IPS-15b (cell line): Measurements from ENCODE around the gene BCAM.
"Not testable (repeated sequence)": the region's sequence is repeated elsewhere in the genome, so short reads cannot be mapped to it uniquely, and the experiment has no call there.

Experiments
- H3K27me3 ChIP-seq: one replicate; pipeline ENCODE4 v1.6.1; 2013; ENCODE audit warnings: low read length; ENCODE audit not compliant: control insufficient read depth, insufficient read depth
- H3K36me3 ChIP-seq: one replicate; pipeline ENCODE4 v1.6.1; 2013; ENCODE audit warnings: low read length; ENCODE audit not compliant: control insufficient read depth, insufficient read depth
- H3K4me1 ChIP-seq: one replicate; pipeline ENCODE4 v1.6.1; 2013; ENCODE audit warnings: mild to moderate bottlenecking, low read length; ENCODE audit not compliant: control insufficient read depth, insufficient read depth
- H3K4me3 ChIP-seq: one replicate; pipeline ENCODE4 v1.5.1; 2013; ENCODE audit warnings: low read depth, low read length
- H3K9ac ChIP-seq: one replicate; pipeline ENCODE4 v1.6.1; 2013; ENCODE audit warnings: low read depth, mild to moderate bottlenecking, low read length
- H3K9me3 ChIP-seq: one replicate; pipeline ENCODE4 v1.6.1; 2013; ENCODE audit warnings: mild to moderate bottlenecking, low read length; ENCODE audit not compliant: control insufficient read depth, insufficient read depth

BCAM gene

GRCh38 chr19:44776402-44777096, 32.4 kb upstream of the BCAM start:
- H3K9ac ChIP-seq, result peak overlapping the region; percentile 16
- H3K4me3 ChIP-seq, result no peak overlapping the region
- peaks cover 3% of the 10 kb centered on the region for H3K4me1 ChIP-seq
- H3K9me3 ChIP-seq, result no peaks in the 10 kb centered on the region
- peaks cover 6% of the 10 kb centered on the region for H3K36me3 ChIP-seq
- peaks cover 4% of the 10 kb centered on the region for H3K27me3 ChIP-seq

- H3K4me3 ChIP-seq, result peak within 1 kb of the TSS; percentile 74
- H3K9ac ChIP-seq, result peak within 1 kb of the TSS; percentile 65
- H3K4me1 ChIP-seq, result peaks cover 3% of the 10 kb centered on the region
- H3K36me3 ChIP-seq, result peaks cover 8% of the 10 kb centered on the region
- H3K9me3 ChIP-seq, result no peaks in the 10 kb centered on the region
- H3K27me3 ChIP-seq, result peaks cover 4% of the 10 kb centered on the region
Observed at GRCh38 chr19:44777715-44778347, 31.1 kb upstream of the BCAM start, which contains the start of gene CBLC. TSS of gene CBLC (plus strand) at chr19:44777890. CDS start at chr19:44777932, 42 bp downstream.

DNA sequence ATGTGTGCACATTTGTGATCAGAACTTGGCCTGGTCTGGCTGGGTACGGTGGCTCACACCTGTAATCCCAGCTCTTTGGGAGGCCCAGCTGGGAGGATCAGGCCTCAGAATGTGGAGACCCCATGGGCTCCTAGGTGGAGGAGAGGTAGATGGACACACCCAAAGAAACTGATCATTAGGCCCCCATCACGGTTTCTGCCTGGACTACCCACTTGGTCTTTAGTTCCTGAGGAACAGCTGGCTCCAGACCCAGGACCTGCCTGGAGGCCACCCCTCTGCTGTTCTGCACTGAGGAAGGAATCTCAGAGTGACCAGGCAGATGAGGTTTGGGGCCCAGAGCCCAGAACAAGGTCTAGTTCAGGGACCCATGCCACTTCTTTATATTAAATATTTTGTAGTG, 29.8 kb upstream of the BCAM start:
- H3K9me3 ChIP-seq, result no peaks in the 10 kb centered on the region

GRCh38 chr19:44781694-44782093, 27.2 kb upstream of the BCAM start:
- H3K36me3 ChIP-seq, H3K4me1 ChIP-seq, H3K27me3 ChIP-seq, H3K9me3 ChIP-seq, H3K4me3 ChIP-seq, H3K9ac ChIP-seq: not testable (repeated sequence)

More for the DNA sequence above, 29.8 kb upstream of the BCAM start:
- peak overlapping the region; percentile 18 for H3K4me3 ChIP-seq
- no peak overlapping the region for H3K9ac ChIP-seq
- H3K36me3 ChIP-seq, result peaks cover 8% of the 10 kb centered on the region
- H3K27me3 ChIP-seq, result peaks cover under 1% of the 10 kb centered on the region
- H3K4me1 ChIP-seq, result peaks cover 3% of the 10 kb centered on the region

DNA sequence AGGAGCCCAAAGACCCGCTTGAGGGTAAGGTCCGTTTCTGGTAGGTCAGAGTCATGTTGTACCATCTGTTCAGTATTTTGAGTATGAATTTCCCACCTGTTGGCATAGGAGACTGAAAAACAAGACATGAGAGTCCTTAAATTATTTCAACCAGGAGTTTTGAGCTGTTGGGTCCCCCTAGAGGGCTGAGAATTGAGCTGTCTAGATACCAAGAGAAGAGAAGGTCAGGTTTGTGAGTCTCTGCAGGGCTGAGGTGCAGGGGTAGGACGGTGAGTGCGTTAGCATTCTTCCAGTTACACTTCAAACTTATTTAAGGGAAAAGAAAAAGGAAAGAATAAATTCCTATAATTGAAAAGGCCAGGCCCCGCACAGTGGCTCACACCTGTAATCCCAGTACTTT, 26.2 kb upstream of the BCAM start:
- Histone ChIP-seq H3K27me3 (no peaks in the 10 kb centered on the region), H3K9ac (no peak overlapping the region), H3K4me3 (no peak overlapping the region), H3K9me3 (no peaks in the 10 kb centered on the region), H3K36me3 (peaks cover 8% of the 10 kb centered on the region), H3K4me1 (no peaks in the 10 kb centered on the region)

DNA sequence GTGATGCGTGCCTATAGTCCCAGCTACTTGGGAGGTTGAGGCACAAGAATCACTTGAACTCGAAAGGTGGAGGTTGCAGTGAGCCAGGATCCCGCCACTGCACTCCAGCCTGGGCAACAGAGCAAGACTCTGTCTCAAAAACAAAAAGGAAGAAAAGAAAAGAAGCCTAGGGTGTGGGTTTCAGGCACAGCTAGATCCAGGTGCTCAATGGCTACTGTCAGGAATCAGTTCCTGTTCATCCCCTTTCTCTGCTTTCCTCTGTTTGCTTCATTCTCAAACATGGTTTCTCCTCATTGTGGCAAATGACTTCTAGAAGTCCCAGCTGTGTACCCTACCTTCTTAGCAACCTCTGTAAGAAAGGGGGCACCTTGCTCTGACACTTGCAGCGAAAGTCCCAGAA, 25.4 kb upstream of the BCAM start:
- Histone ChIP-seq H3K9ac (no peak overlapping the region), H3K4me1 (no peaks in the 10 kb centered on the region), H3K9me3 (no peaks in the 10 kb centered on the region), H3K27me3 (no peaks in the 10 kb centered on the region), H3K36me3 (peaks cover 11% of the 10 kb centered on the region), H3K4me3 (no peak overlapping the region)

DNA sequence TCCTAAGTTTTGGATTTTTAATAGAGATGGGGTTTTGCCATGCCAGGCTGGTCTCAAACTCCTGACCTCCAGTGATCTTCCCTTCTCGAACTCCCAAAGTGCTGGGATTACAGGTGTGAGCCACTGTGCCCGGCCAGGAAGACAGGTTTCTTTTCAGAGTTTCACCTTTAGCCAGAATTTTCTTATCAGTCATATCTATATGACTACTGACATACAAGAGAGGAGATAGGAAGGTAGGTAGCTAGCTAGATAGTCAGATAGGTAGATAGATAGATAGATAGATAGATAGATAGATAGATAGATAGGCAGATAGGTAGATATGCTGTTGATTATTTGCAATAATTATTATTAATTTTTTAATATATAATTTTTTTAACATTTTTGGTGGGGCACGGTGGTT, 23.6 kb upstream of the BCAM start:
- no peaks in the 10 kb centered on the region for H3K9me3 ChIP-seq
- H3K4me3 ChIP-seq, result no peak overlapping the region
- no peaks in the 10 kb centered on the region for H3K4me1 ChIP-seq
- no peaks in the 10 kb centered on the region for H3K27me3 ChIP-seq
- H3K36me3 ChIP-seq, result peaks cover 18% of the 10 kb centered on the region
- no peak overlapping the region for H3K9ac ChIP-seq

GRCh38 chr19:44785993-44786392, 22.9 kb upstream of the BCAM start:
- H3K9ac ChIP-seq, result no peak overlapping the region
- H3K9me3 ChIP-seq, result no peaks in the 10 kb centered on the region
- H3K4me3 ChIP-seq, result no peak overlapping the region
- no peaks in the 10 kb centered on the region for H3K4me1 ChIP-seq
- H3K36me3 ChIP-seq, result peaks cover 15% of the 10 kb centered on the region
- H3K27me3 ChIP-seq, result no peaks in the 10 kb centered on the region

DNA sequence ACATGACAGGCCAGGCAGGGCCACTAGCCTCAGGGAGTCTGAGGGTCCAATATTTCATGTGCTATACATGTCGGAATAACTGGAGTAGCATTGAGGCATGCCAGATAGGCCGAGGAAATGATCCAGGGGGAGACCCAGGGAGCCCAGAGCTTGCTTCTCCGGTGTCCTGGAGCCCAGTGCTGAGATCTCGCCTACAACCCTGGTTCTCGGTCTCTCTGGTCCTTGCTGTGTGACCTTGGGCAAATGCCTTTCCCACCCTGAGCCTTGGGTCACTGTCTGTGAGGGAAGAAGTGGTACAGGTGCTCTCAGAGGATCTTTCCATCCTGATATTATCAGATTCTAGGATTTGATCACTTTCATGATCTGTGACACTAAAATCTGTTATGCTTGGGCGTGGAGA, 19.9 kb upstream of the BCAM start:
- H3K27me3 ChIP-seq, result no peaks in the 10 kb centered on the region
- peaks cover 22% of the 10 kb centered on the region for H3K36me3 ChIP-seq
- no peak overlapping the region for H3K9ac ChIP-seq
- H3K4me3 ChIP-seq, result no peak overlapping the region
- no peaks in the 10 kb centered on the region for H3K9me3 ChIP-seq
- no peaks in the 10 kb centered on the region for H3K4me1 ChIP-seq

DNA sequence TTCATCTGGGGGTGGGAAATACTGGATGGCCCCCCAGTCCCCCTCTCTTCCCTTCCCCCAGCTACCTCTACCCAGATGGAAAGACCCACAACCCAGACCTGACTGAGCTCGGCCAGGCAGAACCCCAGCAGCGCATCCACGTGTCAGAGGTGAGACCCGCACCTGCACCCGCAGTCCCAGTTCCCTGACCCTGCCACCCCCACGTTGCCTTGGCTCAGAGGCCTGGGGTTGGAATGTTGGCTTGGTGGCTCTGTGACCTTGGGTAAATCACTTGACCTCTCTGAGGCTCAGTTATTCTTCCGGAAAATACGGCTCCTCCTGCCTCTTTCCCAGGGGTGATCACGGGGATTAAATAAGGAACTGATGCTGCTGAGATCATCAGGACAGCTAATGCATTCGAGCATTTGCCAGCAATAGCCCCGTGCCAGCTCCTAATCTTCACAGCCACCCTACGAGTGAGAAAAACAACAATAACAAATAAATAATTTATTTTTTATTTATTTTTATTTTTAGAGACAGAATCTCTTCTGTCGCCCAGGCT, 18.9 kb upstream of the BCAM start:
- Histone ChIP-seq H3K36me3 (peaks cover 22% of the 10 kb centered on the region), H3K9me3 (no peaks in the 10 kb centered on the region), H3K27me3 (no peaks in the 10 kb centered on the region), H3K4me3 (no peak overlapping the region), H3K4me1 (no peaks in the 10 kb centered on the region), H3K9ac (no peak overlapping the region)

GRCh38 chr19:44792281-44792680, 16.6 kb upstream of the BCAM start:
- no peaks in the 10 kb centered on the region for H3K27me3 ChIP-seq
- peaks cover 25% of the 10 kb centered on the region for H3K36me3 ChIP-seq
- no peaks in the 10 kb centered on the region for H3K4me1 ChIP-seq
- H3K4me3 ChIP-seq, result no peak overlapping the region
- H3K9ac ChIP-seq, result no peak overlapping the region
- no peaks in the 10 kb centered on the region for H3K9me3 ChIP-seq

DNA sequence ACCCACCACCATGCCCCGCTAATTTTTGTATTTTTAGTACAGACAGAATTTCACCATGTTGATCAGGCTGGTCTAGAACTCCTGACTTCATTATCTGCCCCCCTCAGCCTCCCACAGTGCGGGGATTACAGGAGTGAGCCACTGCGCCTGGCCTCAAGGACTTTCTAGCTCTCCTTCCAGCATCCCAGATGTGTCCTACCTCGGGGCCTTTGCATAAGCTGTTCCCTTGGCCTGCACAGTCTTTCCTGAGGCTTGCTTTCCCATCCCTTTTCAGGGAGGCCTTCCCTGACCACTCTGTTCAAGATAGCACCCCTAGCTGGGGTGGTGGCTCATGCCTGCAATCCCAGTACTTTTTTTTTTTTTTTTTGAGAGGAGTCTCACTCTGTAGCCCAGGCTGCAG, 14.3 kb upstream of the BCAM start:
- no peak overlapping the region for H3K9ac ChIP-seq

More for the DNA sequence above, 14.3 kb upstream of the BCAM start:
- H3K9me3 ChIP-seq, result no peaks in the 10 kb centered on the region
- H3K4me1 ChIP-seq, result no peaks in the 10 kb centered on the region
- no peak overlapping the region for H3K4me3 ChIP-seq
- no peaks in the 10 kb centered on the region for H3K27me3 ChIP-seq
- peaks cover 17% of the 10 kb centered on the region for H3K36me3 ChIP-seq
